Measurements from ENCODE around the gene PPP2R3B. TPM values are rescaled to one million over a fixed set of nuclear protein-coding genes. Genes with fewer than 3 reads are reported as not detected.

Gene PPP2R3B
- total and polyA plus RNA-seq, 2 donors (not counting 1 experiment from before 2014, with no cell fraction given) = 43.3 to 47.6 TPM

DNA sequence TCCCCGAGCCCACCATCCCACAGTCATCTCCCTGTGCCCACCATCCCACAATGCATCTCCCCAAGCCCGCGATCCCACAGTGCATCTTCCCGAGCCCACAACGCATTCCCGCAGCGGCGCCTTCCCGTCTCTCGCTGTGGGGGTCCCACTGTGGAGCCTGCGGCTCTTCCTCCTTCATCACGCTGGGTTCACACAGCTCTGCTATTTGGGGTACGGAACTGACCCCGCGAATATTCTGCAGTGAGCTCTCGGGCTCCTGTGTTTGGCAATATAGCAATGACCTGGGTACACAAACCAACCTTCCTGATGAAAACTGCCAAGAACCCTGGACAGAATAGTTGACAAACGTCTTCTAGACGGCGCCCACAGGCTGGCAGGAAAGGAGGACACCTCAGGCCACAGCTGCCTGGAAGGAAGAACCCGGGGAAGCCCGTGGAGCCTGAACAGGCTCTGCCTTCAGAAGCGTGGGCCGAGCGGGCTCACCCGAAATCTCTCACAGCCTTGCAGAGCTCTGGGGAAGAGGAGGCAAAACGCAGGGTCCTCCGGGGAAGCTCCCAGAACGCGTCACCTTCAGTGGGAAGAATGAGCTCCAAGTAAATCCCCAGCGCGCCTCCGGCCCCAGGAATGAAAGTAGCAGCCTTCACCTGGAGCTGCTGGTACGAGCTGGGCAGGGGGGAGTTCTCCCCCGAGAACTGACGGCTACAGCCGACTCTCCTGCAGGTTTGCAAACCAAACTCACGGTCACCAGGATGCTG, 22.9 kb downstream of the PPP2R3B start:
- Histone ChIP-seq H3K4me1 (ENCODE audit: control insufficient read depth in 2 of 2, insufficient read depth in 2 of 2, low read length in 2 of 2) (no peaks in the 10 kb centered on the region), H3K27me3 (replicated peaks in 1 of 4; ENCODE audit: control extremely low read depth in 1 of 4, control insufficient read depth in 3 of 4, insufficient read depth in 4 of 4, low read length in 3 of 4) (no peaks in the 10 kb centered on the region), H2AFZ (ENCODE audit: insufficient read depth, low read depth, low read length, poor library complexity, severe bottlenecking) (no peak overlapping the region), H3K4me3 (ENCODE audit: control extremely low read depth in 1 of 5, extremely low read depth in 1 of 5, insufficient read depth in 1 of 5, low read depth in 2 of 5, low read length in 4 of 5) (no peak overlapping the region), H3K79me2 (ENCODE audit: control insufficient read depth, insufficient read depth, low read length) (peaks cover 20% of the 10 kb centered on the region), H3K9me3 (ENCODE audit: control extremely low read depth in 1 of 3, control insufficient read depth in 2 of 3, insufficient read depth in 1 of 3, low read length in 2 of 3) (peaks cover 2 to 43% (median 7%) of the 10 kb centered on the region in 3 donors), H3K36me3 (replicated peaks in 1 of 2; ENCODE audit: control extremely low read depth in 1 of 2, control insufficient read depth in 1 of 2, extremely low read depth in 1 of 2, insufficient read depth in 2 of 2, low read length in 1 of 2) (peaks cover 0 to 18% of the 10 kb centered on the region in 2 experiments), H3K9ac (ENCODE audit: low read length) (no peak overlapping the region), H3K4me2 (replicated peaks; ENCODE audit: low read depth, low read length, poor library complexity, severe bottlenecking) (no peak overlapping the region), H4K20me1 (ENCODE audit: control insufficient read depth, insufficient read depth, low read length, poor library complexity, severe bottlenecking) (no peaks in the 10 kb centered on the region), H3K27ac (ENCODE audit: low read length in 2 of 2) (no peak overlapping the region)
- Mint-ChIP-seq H3K4me3 (no peak overlapping the region), H3K27ac (no peak overlapping the region), H3K9me3 (ENCODE audit: insufficient read depth) (peaks cover 2% of the 10 kb centered on the region), H3K27me3 (no peaks in the 10 kb centered on the region), H3K4me1 (peaks cover under 1% of the 10 kb centered on the region)
- no peak for ATAC-seq (ENCODE audit: low read depth)
- ChIA-PET CTCF (no interaction called here), POLR2A (no interaction called here)
- intact Hi-C loops (cut with micrococcal nuclease) = no loop called here
- TF ChIP-seq, protein P1, sequence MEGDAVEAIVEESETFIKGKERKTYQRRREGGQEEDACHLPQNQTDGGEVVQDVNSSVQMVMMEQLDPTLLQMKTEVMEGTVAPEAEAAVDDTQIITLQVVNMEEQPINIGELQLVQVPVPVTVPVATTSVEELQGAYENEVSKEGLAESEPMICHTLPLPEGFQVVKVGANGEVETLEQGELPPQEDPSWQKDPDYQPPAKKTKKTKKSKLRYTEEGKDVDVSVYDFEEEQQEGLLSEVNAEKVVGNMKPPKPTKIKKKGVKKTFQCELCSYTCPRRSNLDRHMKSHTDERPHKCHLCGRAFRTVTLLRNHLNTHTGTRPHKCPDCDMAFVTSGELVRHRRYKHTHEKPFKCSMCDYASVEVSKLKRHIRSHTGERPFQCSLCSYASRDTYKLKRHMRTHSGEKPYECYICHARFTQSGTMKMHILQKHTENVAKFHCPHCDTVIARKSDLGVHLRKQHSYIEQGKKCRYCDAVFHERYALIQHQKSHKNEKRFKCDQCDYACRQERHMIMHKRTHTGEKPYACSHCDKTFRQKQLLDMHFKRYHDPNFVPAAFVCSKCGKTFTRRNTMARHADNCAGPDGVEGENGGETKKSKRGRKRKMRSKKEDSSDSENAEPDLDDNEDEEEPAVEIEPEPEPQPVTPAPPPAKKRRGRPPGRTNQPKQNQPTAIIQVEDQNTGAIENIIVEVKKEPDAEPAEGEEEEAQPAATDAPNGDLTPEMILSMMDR (IDR thresholded peaks at IDR 0.05) = no peak
- TF ChIP-seq EZH2 (IDR thresholded peaks at IDR 0.05; ENCODE audit: borderline replicate concordance, insufficient read depth, low read depth, low read length, poor library complexity, severe bottlenecking) = no peak
- DNase-seq = no peak
- WGBS (ENCODE audit: insufficient coverage) = 96% methylated on average over 37 of the region's 37 CpGs

DNA sequence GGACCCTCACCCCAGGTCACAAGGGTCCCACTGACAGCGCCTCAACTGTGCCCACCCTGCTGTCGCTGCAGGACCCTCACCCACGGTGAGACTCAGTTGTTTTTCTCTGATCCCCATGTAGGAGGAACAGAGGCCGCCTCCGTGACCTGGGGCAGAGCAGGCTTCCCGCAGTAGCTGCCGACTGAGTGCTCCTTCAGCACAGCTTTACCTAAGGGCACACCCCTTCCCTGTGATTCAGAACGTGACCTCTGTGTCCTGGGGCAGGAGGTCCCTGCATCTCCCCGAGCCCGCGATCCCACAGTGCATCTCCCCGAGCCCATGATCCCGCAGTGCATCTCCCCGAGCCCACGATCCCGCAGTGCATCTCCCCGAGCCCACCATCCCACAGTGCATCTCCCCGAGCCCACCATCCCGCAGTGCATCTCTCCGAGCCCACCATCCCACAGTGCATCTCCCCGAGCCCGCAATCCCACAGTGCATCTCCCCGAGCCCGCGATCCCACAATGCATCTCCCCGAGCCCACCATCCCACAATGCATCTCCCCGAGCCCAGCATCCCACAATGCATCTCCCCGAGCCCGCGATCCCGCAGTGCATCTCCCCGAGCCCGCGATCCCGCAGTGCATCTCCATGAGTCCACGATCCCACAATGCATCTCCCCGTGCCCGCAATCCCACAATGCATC, 23.6 kb downstream of the PPP2R3B start:
- 71% methylated on average over 36 of the region's 38 CpGs for WGBS (ENCODE audit: insufficient coverage)
- ATAC-seq (ENCODE audit: low read depth) (no peak), DNase-seq (no peak)
- Histone ChIP-seq H4K20me1 (ENCODE audit: control insufficient read depth, insufficient read depth, low read length, poor library complexity, severe bottlenecking) (no peaks in the 10 kb centered on the region), H3K36me3 (replicated peaks in 1 of 2; ENCODE audit: control extremely low read depth in 1 of 2, control insufficient read depth in 1 of 2, extremely low read depth in 1 of 2, insufficient read depth in 2 of 2, low read length in 1 of 2) (peaks cover 0 to 18% of the 10 kb centered on the region in 2 experiments), H3K79me2 (ENCODE audit: control insufficient read depth, insufficient read depth, low read length) (peaks cover 20% of the 10 kb centered on the region), H3K4me2 (replicated peaks; ENCODE audit: low read depth, low read length, poor library complexity, severe bottlenecking) (no peak overlapping the region), H3K27ac (ENCODE audit: low read length in 2 of 2) (no peak overlapping the region), H3K9ac (ENCODE audit: low read length) (no peak overlapping the region), H3K9me3 (ENCODE audit: control extremely low read depth in 1 of 3, control insufficient read depth in 2 of 3, insufficient read depth in 1 of 3, low read length in 2 of 3) (peaks cover 2 to 49% (median 7%) of the 10 kb centered on the region in 3 donors), H3K4me1 (ENCODE audit: control insufficient read depth in 2 of 2, insufficient read depth in 2 of 2, low read length in 2 of 2) (no peaks in the 10 kb centered on the region), H2AFZ (ENCODE audit: insufficient read depth, low read depth, low read length, poor library complexity, severe bottlenecking) (no peak overlapping the region), H3K27me3 (replicated peaks in 1 of 4; ENCODE audit: control extremely low read depth in 1 of 4, control insufficient read depth in 3 of 4, insufficient read depth in 4 of 4, low read length in 3 of 4) (no peaks in the 10 kb centered on the region), H3K4me3 (ENCODE audit: control extremely low read depth in 1 of 5, extremely low read depth in 1 of 5, insufficient read depth in 1 of 5, low read depth in 2 of 5, low read length in 4 of 5) (no peak overlapping the region)
- Mint-ChIP-seq H3K9me3 (ENCODE audit: insufficient read depth) (peaks cover 2% of the 10 kb centered on the region), H3K4me1 (no peaks in the 10 kb centered on the region), H3K27ac (no peak overlapping the region), H3K4me3 (no peak overlapping the region), H3K27me3 (no peaks in the 10 kb centered on the region)
- CTCF ChIA-PET = no interaction called here
- no peak for TF ChIP-seq EZH2 (IDR thresholded peaks at IDR 0.05; ENCODE audit: borderline replicate concordance, insufficient read depth, low read depth, low read length, poor library complexity, severe bottlenecking)
- TF ChIP-seq, protein P1 (IDR thresholded peaks at IDR 0.05) = no peak
- POLR2A ChIA-PET = no interaction called here
- intact Hi-C loops (cut with micrococcal nuclease) = no loop called here
